K562 (cell line): ENCODE data around the gene PARP11.

Experiments used
- BRD9 ChIP-seq: fragments of 450-650 bp; IDR thresholded peaks from 2 replicates; pipeline ENCODE4 v1.6.1; 2018; ENCODE audit warnings: low read depth; ENCODE audit not compliant: partially characterized antibody
- HOXB6 ChIP-seq: fragments of 250-450 bp; sonication (Bioruptor Pico); IDR thresholded peaks from 2 replicates; pipeline ENCODE4 v1.5.1; 2022; ENCODE audit warnings: mild to moderate bottlenecking, borderline replicate concordance
- MCM3 ChIP-seq: fragments of 450-650 bp; IDR thresholded peaks from 2 replicates; pipeline ENCODE4 v1.6.1; 2016
- POLR2A ChIP-seq: fragments of 450-650 bp; conservative IDR thresholded peaks from 2 replicates; pipeline ENCODE4 v1.6.1; 2016
- RNF2 ChIP-seq: sonication (generic); IDR thresholded peaks from 2 replicates; pipeline ENCODE4 v1.6.1; 2016
- ZFX ChIP-seq: sonication (generic); formaldehyde crosslinking; IDR thresholded peaks from 2 replicates; pipeline ENCODE4 v1.8.0; 2022; ENCODE audit warnings: mild to moderate bottlenecking, missing genetic modification reagents, moderate library complexity
- TF ChIP-seq, protein P1 (sequence below), 2 experiments: IDR thresholded peaks; 2 replicates each; pipeline ENCODE4 v1.6.1; 2011; ENCODE audit warnings: borderline replicate concordance in 1 of 2, control low read depth in 1 of 2, low read depth in 1 of 2, low read length in 1 of 2, mild to moderate bottlenecking in 1 of 2, mixed read lengths in 1 of 2, moderate library complexity in 1 of 2; ENCODE audit not compliant: insufficient read depth in 1 of 2, insufficient read length in 1 of 2, poor library complexity in 1 of 2, severe bottlenecking in 1 of 2; ENCODE audit errors: extremely low read depth in 1 of 2
- TF ChIP-seq, protein P2 (sequence below), 2 experiments: fragments of 450-650 bp; formaldehyde crosslinking in 1 of 2; IDR thresholded peaks; 2 replicates each; pipeline versions ENCODE4 v1.4.0 to v1.6.1; 2014 to 2020; ENCODE audit warnings: mild to moderate bottlenecking in 2 of 2, borderline replicate concordance in 1 of 2, low read depth in 1 of 2
- TF ChIP-seq, protein P3 (sequence below), 3 experiments: IDR thresholded peaks in 2 of 3; conservative IDR thresholded peaks in 1 of 3; 2 replicates each; pipeline ENCODE4 v1.5.1; 2011 to 2012; ENCODE audit warnings: low read length in 3 of 3, mild to moderate bottlenecking in 3 of 3, control low read depth in 2 of 3, improper control_type of control experiment in 1 of 3, inconsistent platforms in 1 of 3, low read depth in 1 of 3, mixed read lengths in 1 of 3, moderate library complexity in 1 of 3; ENCODE audit not compliant: insufficient read depth in 2 of 3

DNA sequence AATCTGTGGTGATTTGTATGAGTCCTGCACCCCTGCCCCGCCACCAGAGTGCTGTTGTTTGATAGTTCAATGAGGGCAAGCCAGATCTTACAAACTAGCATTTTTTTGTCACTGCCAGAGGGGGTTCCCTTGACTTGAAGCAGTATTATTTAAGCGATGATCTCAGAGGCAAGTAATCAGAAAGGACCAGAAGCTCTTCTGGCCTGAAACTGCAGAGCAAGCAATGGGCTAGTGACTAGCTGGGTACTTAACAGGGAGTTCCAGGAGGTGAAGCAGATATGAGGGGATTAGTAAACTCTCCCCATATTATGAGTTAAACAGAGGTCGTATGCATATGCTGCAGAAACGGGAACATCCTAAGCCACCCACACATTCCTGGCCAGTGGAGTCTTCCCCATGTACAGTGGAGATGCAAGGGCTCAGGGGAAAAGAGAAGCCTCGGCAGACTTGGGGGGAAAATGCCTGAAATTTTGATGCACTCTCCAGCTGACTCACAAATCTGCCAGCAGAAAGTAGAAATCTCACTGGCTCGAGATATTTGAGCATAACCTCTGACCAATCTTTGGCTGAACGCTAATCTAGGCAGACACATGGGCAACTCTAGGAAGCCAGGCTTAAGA, 112.0 kb downstream of the PARP11 start:
- TF ChIP-seq HOXB6 (no peak), BRD9 (no peak), RNF2 (no peak), MCM3 (no peak), POLR2A (no peak), ZFX (no peak)
- TF ChIP-seq, protein P1, sequence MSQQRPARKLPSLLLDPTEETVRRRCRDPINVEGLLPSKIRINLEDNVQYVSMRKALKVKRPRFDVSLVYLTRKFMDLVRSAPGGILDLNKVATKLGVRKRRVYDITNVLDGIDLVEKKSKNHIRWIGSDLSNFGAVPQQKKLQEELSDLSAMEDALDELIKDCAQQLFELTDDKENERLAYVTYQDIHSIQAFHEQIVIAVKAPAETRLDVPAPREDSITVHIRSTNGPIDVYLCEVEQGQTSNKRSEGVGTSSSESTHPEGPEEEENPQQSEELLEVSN (IDR thresholded peaks at IDR 0.05; ENCODE audit: borderline replicate concordance in 1 of 2, extremely low read depth in 1 of 2, insufficient read depth in 1 of 2, insufficient read length in 1 of 2, low read depth in 1 of 2, low read length in 1 of 2, poor library complexity in 1 of 2, severe bottlenecking in 1 of 2): no peak
- TF ChIP-seq, protein P2, sequence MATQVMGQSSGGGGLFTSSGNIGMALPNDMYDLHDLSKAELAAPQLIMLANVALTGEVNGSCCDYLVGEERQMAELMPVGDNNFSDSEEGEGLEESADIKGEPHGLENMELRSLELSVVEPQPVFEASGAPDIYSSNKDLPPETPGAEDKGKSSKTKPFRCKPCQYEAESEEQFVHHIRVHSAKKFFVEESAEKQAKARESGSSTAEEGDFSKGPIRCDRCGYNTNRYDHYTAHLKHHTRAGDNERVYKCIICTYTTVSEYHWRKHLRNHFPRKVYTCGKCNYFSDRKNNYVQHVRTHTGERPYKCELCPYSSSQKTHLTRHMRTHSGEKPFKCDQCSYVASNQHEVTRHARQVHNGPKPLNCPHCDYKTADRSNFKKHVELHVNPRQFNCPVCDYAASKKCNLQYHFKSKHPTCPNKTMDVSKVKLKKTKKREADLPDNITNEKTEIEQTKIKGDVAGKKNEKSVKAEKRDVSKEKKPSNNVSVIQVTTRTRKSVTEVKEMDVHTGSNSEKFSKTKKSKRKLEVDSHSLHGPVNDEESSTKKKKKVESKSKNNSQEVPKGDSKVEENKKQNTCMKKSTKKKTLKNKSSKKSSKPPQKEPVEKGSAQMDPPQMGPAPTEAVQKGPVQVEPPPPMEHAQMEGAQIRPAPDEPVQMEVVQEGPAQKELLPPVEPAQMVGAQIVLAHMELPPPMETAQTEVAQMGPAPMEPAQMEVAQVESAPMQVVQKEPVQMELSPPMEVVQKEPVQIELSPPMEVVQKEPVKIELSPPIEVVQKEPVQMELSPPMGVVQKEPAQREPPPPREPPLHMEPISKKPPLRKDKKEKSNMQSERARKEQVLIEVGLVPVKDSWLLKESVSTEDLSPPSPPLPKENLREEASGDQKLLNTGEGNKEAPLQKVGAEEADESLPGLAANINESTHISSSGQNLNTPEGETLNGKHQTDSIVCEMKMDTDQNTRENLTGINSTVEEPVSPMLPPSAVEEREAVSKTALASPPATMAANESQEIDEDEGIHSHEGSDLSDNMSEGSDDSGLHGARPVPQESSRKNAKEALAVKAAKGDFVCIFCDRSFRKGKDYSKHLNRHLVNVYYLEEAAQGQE (IDR thresholded peaks at IDR 0.05; ENCODE audit: borderline replicate concordance): no peak
- TF ChIP-seq, protein P2 (CRISPR knock-in tag; IDR thresholded peaks at IDR 0.05; ENCODE audit: low read depth): no peak
- TF ChIP-seq, protein P3, sequence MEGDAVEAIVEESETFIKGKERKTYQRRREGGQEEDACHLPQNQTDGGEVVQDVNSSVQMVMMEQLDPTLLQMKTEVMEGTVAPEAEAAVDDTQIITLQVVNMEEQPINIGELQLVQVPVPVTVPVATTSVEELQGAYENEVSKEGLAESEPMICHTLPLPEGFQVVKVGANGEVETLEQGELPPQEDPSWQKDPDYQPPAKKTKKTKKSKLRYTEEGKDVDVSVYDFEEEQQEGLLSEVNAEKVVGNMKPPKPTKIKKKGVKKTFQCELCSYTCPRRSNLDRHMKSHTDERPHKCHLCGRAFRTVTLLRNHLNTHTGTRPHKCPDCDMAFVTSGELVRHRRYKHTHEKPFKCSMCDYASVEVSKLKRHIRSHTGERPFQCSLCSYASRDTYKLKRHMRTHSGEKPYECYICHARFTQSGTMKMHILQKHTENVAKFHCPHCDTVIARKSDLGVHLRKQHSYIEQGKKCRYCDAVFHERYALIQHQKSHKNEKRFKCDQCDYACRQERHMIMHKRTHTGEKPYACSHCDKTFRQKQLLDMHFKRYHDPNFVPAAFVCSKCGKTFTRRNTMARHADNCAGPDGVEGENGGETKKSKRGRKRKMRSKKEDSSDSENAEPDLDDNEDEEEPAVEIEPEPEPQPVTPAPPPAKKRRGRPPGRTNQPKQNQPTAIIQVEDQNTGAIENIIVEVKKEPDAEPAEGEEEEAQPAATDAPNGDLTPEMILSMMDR (IDR thresholded peaks at IDR 0.05 in 2 of 3, conservative IDR thresholded peaks at IDR 0.05 in 1 of 3; ENCODE audit: insufficient read depth in 2 of 3, low read depth in 1 of 3, low read length in 3 of 3): no peak
